Measurements from ENCODE around the gene ABCF2. TPM values are rescaled to one million over a fixed set of nuclear protein-coding genes. Genes with fewer than 3 reads are reported as not detected.

ABCF2 gene
- total RNA-seq (2012; rRNA removed) = 100 and 103 TPM in 2 replicates
- polyA plus RNA-seq (2012; rRNA removed) = 40.3 and 46.2 TPM in 2 replicates
- 20.3 and 26.3 TPM in 2 replicates for polyA plus RNA-seq (2012; cell fraction: cytosol; rRNA removed)
- 31.5 and 41.9 TPM in 2 replicates for polyA plus RNA-seq (2012; cell fraction: nucleus; rRNA removed; ENCODE audit: low replicate concordance)
- percentile 73 among the genes with signal in this experiment for Bru-seq, nascent RNA
- percentile 93 among the genes with signal in this experiment for BruChase-seq, experiment 1, labeled RNA remaining after a 6-hour chase
- percentile 88 among the genes with signal in this experiment for BruChase-seq, experiment 2, labeled RNA remaining after a 2-hour chase
- long read RNA-seq, transcript ABCF2-201 (15 exons, 3,546 nt) = major isoform, 59 of 73 reads
- long read RNA-seq, partial matches to known transcripts = 12 of 73 reads
- long read RNA-seq, other reads (novel, unspliced or antisense) = 2 of 73 reads

- intact Hi-C loops (cut with micrococcal nuclease) (no loop called here), in situ Hi-C loops (cut with MboI; ENCODE audit: low sequenced_read_pairs) (no loop called here), dilution Hi-C loops (cut with HindIII; ENCODE audit: low sequenced_read_pairs, unreplicated experiment) (no loop called here)
- Histone ChIP-seq H3K18ac (ENCODE audit: low read depth, low read length) (peak within 1 kb of the TSS; percentile 53), H3K79me1 (ENCODE audit: low read depth in 1 of 2, low read length in 2 of 2) (peaks cover 15 to 44% of the 10 kb centered on the region in 2 experiments), H3K23ac (ENCODE audit: low read depth, low read length) (peak within 1 kb of the TSS; percentile 40; the same call in 1 of the 2 replicates), H2BK20ac (ENCODE audit: low read depth, low read length) (no peak within 1 kb of the TSS), H3K9ac (ENCODE audit: low read depth, low read length) (peak within 1 kb of the TSS; percentile 95), H3K27me3 (ENCODE audit: control insufficient read depth, insufficient read depth, low read length) (no peaks in the 10 kb centered on the region), H3K4me2 (ENCODE audit: low read depth, low read length) (peak within 1 kb of the TSS; percentile 92), H2BK120ac (ENCODE audit: low read depth, low read length) (0 out of 2 replicates have a peak within 1 kb of the TSS, but pooled peaks have one; percentile 6), H2AFZ (replicated peaks; ENCODE audit: low read length, poor library complexity) (peak within 1 kb of the TSS; percentile 90), H3K4me1 (ENCODE audit: control insufficient read depth, insufficient read depth, low read length) (peaks cover 11% of the 10 kb centered on the region), H3K36me3 (ENCODE audit: control insufficient read depth, insufficient read depth, low read length) (peaks cover 24% of the 10 kb centered on the region), H3K4ac (ENCODE audit: low read depth, low read length) (peak within 1 kb of the TSS; percentile 83), H3K56ac (ENCODE audit: extremely low read depth, insufficient read depth, low read length) (peak within 1 kb of the TSS; percentile 63), H2AK9ac (replicated peaks; ENCODE audit: low read depth, low read length, poor library complexity) (peak within 1 kb of the TSS; percentile 93), H3K14ac (replicated peaks; ENCODE audit: low read depth, low read length) (peak within 1 kb of the TSS; percentile 62), H4K8ac (ENCODE audit: low read depth in 2 of 2, low read length in 2 of 2) (peak within 1 kb of the TSS; percentile 93 to 98), H2BK15ac (ENCODE audit: low read depth, low read length) (no peak within 1 kb of the TSS), H4K91ac (ENCODE audit: insufficient read depth, low read depth, low read length) (peak within 1 kb of the TSS; percentile 55), H4K5ac (ENCODE audit: low read depth, low read length) (peak within 1 kb of the TSS; percentile 94), H3K9me1 (ENCODE audit: insufficient read depth, low read length) (peaks cover 4% of the 10 kb centered on the region), H3K27ac (ENCODE audit: insufficient read depth, low read length) (peak within 1 kb of the TSS; percentile 92), H2AK5ac (ENCODE audit: low read depth, low read length) (peak within 1 kb of the TSS; percentile 37; the same call in 1 of the 2 replicates), H4K20me1 (ENCODE audit: insufficient read depth, low read length) (no peaks in the 10 kb centered on the region), H3K9me3 (ENCODE audit: control insufficient read depth, insufficient read depth, low read length) (no peaks in the 10 kb centered on the region), H3K4me3 (ENCODE audit: insufficient read depth, low read depth, low read length) (peak within 1 kb of the TSS; percentile 85), H2BK5ac (ENCODE audit: low read depth, low read length, poor library complexity, severe bottlenecking) (peak within 1 kb of the TSS; percentile 71)
- no TSS peak for BruUV-seq (replicated peaks)
- POLR2A ChIA-PET (ENCODE audit: unreplicated experiment) = interaction anchor here (0.6 to 1.2 kb wide), 6 partner anchors 10 to 1995 kb away, joined by 3 to 9 read pairs (median 4); no protein-coding TSS in a partner anchor
- 0% methylated on average over 25 of the region's 68 CpGs; no CpG with 5 or more reads in 1 of the 2 experiments for WGBS, 2 experiments (ENCODE audit: extremely low coverage in 2 of 2, insufficient read length in 1 of 2)
- ATAC-seq (ENCODE audit: low read depth) = peak; percentile 97
- CTCF ChIA-PET = interaction anchor here (0.6 to 1.1 kb wide), 2 partner anchors 10 to 78 kb away, joined by 3 to 4 read pairs; no protein-coding TSS in a partner anchor
- peak; percentile 99 for DNase-seq
- TF ChIP-seq USF2 (IDR thresholded peaks at IDR 0.05; ENCODE audit: low read depth, low read length) (peak; percentile 76), RFX5 (IDR thresholded peaks at IDR 0.05; ENCODE audit: low read depth, low read length) (0 out of 2 replicates have a peak, but pooled peaks have one; percentile 39), ELK1 (IDR thresholded peaks at IDR 0.05; ENCODE audit: borderline replicate concordance, low read depth, low read length) (no peak), MXI1 (IDR thresholded peaks at IDR 0.05; ENCODE audit: borderline replicate concordance, low read depth, low read length) (peak; percentile 80; the same call in 1 of the 2 replicates), POLR2A (IDR thresholded peaks at IDR 0.05; ENCODE audit: low read depth, low read length) (peak; percentile 77), FOS (IDR thresholded peaks at IDR 0.05; ENCODE audit: low read depth, low read length) (no peak), CTCF (conservative IDR thresholded peaks at IDR 0.05; ENCODE audit: low read depth, low read length) (no peak), MAZ (IDR thresholded peaks at IDR 0.05; ENCODE audit: borderline replicate concordance, low read depth, low read length) (peak; percentile 99), MAFK (IDR thresholded peaks at IDR 0.05; ENCODE audit: low read depth, low read length) (no peak), RAD21 (IDR thresholded peaks at IDR 0.05; ENCODE audit: low read length) (no peak)
These were observed at the start of gene ABCF2 for GRCh38 chr7:151226875-151227782. TSS of gene ABCF2 (minus strand) at chr7:151227205. CDS start at chr7:151226458, 747 bp downstream.

Data from IMR-90 (cell line).